GM21723 (cell line): Measurements from ENCODE around the gene HLTF.
A peak's percentile ranks its signal among the peaks of the same experiment; 100 is the strongest.
"Not testable (repeated sequence)": the region's sequence is repeated elsewhere in the genome, so short reads cannot be mapped to it uniquely, and the experiment has no call there.

Experiments
- ATAC-seq: cut with Tn5 transposase; IDR thresholded peaks from one replicate; pipeline ENCODE4 v1.9.1; 2021; ENCODE audit warnings: mild to moderate bottlenecking, moderate library complexity; ENCODE audit not compliant: unreplicated experiment

HLTF gene

GRCh38 chr3:148992027-148992634 lies 94.2 kb downstream of the HLTF start:
- ATAC-seq = peak; percentile 37

GRCh38 chr3:148991219-148992026 lies 94.9 kb downstream of the HLTF start, which contains the start of gene GYG1:
GYG1 (plus strand) TSS chr3:148991540; CDS start chr3:148991641, 101 bp downstream.
- ATAC-seq = peak; percentile 85

DNA sequence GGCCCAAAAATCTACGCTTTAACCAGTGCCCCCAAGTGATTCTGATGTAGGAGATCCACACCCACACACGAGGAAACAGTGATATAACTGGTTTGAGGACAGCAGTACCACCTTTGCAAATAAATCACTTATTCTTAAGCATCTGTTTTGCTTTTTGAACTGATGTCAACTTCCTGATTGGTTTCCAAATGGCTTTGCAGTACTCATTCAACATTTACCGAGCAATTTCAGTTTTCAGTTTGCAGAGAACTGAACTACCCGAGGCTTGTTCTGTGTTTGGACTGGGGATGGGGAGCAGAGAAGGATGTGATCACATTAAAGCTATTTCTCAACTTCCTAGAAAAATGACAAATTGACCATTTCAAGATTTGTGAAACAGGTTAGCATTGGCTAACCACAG lies 96.1 kb downstream of the HLTF start:
- ATAC-seq = no peak

DNA sequence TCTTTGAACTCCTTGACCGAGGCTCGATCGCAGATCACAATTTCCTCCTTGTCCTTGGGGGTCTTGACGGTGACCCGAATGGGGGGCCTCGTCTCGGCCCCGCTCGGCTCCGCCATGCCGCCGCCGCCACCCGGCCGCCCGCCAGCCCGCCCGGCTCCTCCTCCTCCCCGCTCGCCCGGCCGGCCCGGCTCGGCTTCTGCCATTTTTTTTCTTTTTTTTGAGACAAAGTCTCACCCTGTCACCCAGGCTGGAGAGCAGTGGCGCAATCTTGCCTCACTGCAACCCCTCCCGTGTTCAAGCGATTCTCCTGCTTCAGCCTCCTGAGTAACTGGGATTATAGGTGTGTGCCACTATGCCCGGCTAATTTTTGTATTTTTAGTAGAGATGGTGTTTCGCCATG lies 98.8 kb downstream of the HLTF start:
- ATAC-seq = not testable (repeated sequence)

GRCh38 chr3:148981273-148981672 lies 105.1 kb downstream of the HLTF start:
- no peak for ATAC-seq
